Measurements from ENCODE around the gene RNPEP.
"Not testable (repeated sequence)": the region's sequence is repeated elsewhere in the genome, so short reads cannot be mapped to it uniquely, and the experiment has no call there.

RNPEP gene, protein sequence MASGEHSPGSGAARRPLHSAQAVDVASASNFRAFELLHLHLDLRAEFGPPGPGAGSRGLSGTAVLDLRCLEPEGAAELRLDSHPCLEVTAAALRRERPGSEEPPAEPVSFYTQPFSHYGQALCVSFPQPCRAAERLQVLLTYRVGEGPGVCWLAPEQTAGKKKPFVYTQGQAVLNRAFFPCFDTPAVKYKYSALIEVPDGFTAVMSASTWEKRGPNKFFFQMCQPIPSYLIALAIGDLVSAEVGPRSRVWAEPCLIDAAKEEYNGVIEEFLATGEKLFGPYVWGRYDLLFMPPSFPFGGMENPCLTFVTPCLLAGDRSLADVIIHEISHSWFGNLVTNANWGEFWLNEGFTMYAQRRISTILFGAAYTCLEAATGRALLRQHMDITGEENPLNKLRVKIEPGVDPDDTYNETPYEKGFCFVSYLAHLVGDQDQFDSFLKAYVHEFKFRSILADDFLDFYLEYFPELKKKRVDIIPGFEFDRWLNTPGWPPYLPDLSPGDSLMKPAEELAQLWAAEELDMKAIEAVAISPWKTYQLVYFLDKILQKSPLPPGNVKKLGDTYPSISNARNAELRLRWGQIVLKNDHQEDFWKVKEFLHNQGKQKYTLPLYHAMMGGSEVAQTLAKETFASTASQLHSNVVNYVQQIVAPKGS

DNA sequence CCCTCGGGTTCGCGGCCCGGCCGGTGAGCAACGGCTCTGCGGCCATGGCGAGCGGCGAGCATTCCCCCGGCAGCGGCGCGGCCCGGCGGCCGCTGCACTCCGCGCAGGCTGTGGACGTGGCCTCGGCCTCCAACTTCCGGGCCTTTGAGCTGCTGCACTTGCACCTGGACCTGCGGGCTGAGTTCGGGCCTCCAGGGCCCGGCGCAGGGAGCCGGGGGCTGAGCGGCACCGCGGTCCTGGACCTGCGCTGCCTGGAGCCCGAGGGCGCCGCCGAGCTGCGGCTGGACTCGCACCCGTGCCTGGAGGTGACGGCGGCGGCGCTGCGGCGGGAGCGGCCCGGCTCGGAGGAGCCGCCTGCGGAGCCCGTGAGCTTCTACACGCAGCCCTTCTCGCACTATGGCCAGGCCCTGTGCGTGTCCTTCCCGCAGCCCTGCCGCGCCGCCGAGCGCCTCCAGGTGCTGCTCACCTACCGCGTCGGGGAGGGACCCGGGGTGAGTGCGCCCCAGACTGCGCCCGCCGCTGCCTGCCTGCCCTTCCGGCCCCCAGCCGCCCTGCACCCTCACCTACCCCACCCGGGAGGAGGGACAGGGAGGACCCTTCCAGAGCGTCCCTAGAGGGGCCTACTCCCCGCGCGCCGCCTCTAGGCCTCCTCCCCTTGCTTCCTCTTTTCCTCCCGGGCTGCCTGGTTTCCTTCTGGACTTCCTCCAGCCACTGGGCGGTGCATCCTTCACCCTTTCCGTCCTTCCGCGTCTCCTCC lies at the start of gene RNPEP:
Gene RNPEP, plus strand, starts transcription at position 26 of the 757 bp plus-strand sequence. Its CDS starts 19 bp downstream, at position 45.
- DNase-seq (ENCODE audit: low spot score), result peak; percentile 82

DNA sequence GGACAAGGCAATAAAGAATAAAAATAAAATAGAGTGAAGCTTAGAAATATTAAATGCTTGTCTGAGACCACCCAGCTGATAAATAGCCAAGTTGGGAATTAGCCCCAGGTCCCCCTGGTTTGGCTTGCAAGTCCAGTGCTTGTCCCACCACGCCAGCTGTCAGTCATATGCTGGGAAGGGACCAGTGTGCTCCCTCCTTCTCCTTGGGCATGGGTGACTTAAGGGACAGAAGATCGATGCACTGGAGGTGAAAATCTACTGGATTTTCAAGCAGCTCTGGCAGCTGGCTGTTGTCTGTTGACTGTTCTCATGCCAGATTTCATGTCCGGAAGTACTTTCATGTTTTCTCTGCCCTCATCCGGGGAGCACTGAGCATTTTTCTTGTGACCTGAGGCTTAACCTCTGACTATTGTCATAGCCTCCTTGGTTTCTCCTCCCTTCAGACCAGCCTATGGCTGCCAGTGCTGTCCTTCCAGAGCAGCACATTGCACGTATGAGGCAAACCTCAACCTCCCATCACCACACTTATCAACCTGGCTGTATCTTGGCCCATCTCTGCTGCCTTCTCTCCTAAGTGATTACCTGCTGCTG lies 48.5 kb upstream of the RNPEP start:
- no peak for DNase-seq (ENCODE audit: low spot score)

DNA sequence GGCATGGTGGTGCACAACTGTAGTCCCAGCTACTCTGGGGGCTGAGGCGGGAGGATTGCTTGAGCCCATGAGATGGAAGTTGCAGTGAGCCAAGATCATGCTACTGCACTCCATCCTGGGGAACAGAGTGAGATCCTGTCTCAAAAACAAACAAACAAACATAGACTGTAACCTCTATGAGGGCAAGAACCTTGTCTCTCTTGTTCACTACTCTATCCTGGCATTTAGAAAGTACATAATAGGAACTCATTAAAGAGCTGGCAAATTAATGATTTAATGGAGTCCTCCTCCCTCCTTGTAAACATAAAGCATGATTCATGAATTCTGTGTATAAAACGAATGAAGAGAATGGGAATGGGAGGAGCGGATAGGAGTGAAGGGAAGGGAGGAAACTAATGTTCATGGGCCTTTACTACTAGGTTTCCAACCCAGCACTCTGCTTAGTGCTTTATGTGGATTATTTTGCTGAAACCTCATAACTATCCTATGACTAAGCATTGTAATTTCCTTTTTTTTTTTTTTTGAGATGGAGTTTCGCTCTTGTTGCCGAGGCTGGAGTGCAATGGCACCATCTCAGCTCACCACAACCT lies 44.7 kb upstream of the RNPEP start:
- no peak for DNase-seq (ENCODE audit: low spot score)

DNA sequence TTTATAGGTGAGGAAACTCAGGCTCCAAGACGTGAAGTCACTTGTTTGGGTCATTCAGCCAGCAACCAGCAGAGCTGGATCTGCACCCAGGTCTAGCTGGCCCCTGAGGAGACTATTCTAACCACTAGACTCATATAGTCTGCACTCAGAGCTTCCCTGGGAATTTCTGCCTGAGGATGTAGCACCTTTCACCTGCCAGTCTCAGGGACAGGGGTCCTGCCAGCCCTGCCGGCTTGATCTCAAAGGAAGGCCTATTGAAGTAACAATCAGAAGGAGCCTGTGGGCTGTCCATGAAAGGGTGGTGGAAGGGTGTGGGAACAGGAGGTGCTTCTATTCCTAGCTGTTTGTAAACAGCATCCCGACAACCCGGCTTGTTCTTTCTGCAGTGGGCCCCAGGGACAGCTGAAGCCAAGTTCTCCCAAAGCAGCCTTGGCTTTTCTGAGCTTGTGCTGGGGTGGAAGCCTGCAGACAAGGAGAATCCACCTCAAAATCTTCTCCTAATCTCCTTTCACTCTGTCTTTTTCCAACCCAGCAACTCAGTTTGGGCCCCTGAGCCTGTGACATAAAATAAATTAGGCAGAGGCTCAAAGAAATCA lies 43.9 kb upstream of the RNPEP start:
- DNase-seq (ENCODE audit: low spot score), result no peak

DNA sequence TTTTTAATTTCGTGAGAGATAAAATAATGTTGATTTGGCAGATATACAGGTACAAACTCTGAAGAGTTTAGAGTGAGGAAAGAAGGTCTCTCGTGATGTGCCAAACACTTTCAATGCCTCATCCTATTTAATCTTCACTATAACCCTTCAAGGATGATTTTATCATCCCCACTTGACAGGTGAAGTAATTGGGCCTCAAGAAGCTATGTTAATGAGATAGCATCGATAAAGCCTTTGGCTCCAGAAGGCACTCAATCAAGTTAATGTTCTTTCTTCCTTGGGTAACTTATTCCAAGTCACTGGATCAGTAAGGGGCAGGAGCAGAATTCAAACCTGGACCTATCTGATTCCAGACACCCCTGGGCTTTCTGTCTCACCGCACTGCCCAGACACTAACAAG lies 43.3 kb upstream of the RNPEP start:
- no peak for DNase-seq (ENCODE audit: low spot score)

DNA sequence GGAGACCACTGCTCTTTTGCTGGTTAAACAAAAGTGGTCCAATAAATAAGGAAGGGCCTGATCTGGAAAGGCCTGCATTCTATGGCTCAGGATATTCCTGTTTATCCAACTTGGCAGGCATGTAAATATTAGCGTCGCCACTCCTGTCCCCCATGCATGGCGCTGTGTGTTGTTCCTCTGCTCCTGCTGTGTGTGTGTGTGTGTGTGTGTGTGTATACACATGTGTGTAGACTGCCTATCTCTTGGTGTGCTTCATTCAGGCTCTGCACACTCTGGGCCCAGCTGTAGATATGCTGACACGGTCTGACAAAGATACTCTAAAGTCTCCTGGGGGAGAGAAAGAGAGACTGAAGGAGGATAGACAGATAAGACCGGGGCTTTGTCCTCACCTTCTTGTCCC lies 42.9 kb upstream of the RNPEP start:
- DNase-seq (ENCODE audit: low spot score), result no peak

DNA sequence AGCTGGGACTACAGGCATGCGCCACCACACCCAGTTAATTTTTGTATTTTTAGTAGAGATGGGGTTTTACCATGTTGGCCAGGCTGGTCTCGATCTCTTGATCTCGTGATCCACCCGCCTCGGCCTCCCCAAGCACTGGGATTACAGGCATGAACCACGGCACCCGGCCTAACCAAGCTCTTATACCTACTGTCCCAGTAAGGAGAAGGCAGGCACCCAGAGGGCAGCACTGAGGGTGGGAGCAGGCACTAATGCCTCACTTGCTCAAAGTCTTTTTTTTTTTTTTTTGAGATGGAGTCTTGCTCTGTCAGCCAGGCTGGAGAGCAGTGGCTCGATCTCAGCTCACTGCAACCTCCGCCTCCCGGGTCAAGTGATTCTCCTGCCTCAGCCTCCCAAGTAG lies 42.1 kb upstream of the RNPEP start:
- DNase-seq (ENCODE audit: low spot score), result not testable (repeated sequence)

DNA sequence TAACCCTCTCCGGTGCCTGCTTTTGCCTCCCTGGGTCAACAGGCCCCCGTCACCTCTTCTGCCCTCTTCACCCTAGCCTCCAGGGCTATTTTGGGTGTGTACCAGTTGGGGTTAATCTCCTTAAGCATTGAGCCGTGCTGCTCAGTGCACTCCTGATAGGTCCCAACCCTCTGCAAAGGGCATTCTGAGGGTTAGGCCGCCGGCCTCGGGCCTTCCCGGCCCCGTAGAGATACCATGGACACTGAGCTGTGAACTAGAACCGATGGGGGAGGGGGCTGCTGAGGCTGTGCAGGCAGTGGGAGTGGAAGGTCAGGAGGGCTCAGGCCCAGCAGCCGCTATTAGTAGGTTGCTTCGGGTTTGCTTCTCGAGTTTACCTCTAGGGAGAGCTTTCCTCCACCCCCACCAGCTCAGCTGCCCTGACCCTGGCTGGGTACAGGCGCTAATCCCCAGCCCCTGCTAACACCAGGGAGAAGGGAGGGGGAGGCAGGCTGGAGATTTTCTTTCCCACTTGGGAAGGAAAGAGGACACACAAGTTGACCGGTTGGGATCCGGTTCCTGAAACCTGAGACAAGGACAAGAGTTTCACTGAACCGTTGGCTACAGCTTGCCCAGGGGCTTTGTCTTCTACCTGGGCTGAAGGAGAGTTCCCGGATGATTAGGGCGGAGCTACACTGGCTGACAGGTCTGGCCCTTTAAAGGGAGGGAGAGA lies 40.9 kb upstream of the RNPEP start:
- peak; percentile 81 for DNase-seq (ENCODE audit: low spot score)

DNA sequence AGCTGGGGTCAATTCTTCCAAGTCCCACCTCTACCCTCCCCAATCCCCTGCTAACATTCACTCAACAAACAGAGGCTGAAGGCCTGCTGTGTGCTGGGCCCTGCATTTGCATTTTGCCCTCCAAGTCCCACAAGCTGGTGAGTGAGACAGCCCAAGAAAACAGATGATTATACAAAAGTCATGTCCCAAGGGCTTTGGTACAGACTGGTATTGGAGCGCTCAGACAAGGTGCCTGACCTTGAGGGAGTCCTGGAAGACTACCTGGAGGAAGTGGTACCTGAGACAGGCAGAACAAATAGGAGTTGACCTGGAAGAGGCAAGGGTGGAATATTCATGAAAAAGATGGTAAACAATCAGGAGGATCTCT lies 40.3 kb upstream of the RNPEP start:
- DNase-seq (ENCODE audit: low spot score), result no peak

DNA sequence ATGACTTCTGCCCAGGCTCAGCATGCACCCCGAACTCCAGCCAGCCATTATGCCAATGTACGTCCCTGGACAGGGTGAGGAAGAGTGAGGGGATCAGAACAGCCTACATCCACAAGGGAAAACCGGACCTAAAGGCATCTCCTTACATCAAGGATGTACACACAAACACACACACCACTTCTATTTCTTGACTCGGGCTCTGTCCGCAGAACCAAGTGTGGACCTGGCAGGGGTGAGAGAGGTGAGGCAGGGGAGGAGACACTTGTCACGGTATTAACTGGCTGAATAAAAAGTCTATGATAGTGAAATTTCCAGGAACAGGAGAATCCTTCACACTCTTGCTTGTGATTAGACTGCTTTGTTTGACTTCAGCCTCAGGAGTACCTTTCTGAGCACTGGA lies 38.4 kb upstream of the RNPEP start:
- no peak for DNase-seq (ENCODE audit: low spot score)

DNA sequence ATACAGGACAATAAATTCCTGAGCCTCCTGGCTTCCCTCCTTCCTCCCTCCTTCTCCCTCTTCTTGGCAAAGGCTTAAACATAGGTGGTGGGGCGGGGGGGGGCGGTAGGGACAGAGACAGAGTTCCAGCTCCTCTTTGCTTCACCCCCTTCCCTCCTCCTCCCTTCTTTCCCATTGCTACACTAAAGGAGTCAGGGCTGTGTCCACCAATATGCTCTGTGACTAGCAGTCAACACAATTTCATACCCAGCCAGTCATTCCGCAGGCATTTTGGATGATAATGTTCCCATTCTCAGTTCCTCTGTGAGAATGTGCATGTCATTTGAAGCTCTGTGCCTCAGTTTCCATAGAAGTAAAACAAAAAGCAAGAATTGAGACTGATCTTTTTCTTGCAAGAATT lies 37.8 kb upstream of the RNPEP start:
- no peak for DNase-seq (ENCODE audit: low spot score)

DNA sequence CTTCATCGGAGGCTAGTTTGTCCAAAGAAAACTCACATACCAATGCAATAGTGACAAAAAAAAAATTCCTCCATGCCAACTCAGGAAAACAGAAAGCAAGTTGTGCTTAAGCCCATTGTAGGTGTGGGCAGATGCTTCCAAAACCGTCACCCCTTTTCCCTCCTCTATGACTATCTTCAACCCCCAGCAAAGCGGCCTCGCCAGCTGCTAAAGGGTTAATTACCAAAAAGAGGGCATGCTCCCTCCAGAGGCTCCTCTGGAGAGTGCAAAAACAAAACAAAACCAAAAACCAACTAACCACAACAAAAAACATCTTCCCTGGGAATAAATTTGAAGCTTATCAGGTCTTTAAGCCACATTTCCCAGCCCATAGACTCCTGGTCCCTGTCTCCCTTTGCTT lies 37.3 kb upstream of the RNPEP start:
- DNase-seq (ENCODE audit: low spot score), result no peak

DNA sequence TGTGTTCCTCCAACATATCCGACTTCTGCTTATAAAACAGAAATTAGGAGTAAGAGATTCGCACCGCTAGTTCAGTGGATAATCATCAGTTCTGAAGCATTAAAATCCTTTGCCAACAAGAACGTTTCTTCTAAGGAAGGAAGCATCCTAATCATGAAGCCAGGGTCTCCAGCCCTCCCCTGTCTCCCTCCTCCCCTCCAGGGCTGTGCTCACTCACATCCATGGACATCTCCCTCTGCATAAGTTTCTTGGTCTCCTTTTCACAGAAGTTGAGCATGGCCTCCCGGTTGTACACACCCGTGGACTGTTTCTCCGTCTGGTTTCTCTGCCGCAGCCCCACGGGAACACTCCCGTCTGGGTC lies 36.6 kb upstream of the RNPEP start:
- no peak for DNase-seq (ENCODE audit: low spot score)

DNA sequence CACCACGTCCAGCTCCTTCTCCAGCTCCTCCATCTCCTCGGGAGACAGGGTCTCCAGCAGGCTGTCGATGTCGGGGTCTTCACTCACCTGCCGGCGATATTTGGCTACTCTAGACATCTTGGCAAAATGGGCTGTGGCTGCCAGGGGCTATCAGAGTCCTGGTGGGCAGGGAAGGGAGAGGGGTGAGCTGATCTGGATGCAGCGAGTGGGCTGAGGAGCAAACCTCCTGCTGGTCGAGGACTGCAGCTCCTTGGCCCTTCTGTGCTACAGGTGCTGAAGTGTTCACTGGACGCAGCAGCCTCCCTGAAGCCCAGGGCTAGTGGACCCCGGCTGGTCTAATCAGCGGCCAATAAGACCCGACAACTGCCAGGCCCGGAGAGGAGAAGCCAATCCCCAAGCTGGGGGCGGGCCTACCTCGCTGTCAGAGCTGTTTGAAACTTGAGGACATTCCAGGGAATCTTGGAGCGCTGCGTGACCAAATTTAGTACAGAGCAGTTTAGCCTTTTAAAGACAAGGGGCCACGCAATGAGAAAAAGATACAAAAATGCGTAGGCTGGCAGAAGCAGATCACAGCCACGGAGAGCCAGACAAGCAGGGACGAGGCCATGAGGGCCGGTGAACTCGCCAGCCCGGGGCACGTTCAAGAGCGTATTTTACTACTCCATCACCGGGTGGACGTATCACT lies 36.1 kb upstream of the RNPEP start, which contains the start of gene LMOD1:
Gene LMOD1, minus strand, starts transcription at position 325 of the 685 bp plus-strand sequence. Its CDS starts 208 bp downstream, at position 117.
- peak; percentile 89 for DNase-seq (ENCODE audit: low spot score)

DNA sequence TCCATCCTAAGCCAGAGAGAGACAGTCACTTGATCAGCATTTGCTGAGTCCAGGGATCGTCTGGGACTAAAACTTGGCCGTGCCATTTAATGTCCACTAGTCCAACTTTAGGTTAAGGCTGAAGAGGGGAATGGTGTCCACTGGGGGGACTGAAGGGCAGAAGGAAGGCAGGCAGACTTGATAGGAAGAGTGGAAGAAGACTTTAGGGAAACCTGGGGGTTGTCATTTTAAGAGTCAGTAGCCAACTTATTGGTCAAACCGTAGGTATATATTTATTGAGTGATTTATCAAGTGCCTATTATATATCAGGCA lies 34.8 kb upstream of the RNPEP start:
- DNase-seq (ENCODE audit: low spot score), result no peak

DNA sequence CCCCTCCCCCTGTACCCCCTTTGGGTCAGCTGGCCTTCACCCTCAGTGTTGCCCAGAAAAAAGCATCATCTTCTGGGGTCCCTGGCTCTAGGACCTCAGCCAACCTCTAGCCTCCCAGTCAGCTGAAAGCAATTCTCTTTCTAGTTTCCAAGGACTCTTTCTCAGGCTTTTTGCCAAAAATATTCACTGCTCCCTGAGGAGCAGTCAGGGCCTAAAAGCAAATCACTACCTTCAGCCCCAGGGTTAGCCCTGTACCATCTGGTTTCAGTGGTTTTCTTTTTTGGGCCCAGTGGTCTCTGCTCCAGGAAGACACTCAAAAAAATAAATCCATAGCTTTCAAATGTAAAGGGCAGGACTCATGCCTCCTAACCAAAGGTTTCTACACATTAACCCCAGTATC lies 33.0 kb upstream of the RNPEP start:
- DNase-seq (ENCODE audit: low spot score), result no peak

DNA sequence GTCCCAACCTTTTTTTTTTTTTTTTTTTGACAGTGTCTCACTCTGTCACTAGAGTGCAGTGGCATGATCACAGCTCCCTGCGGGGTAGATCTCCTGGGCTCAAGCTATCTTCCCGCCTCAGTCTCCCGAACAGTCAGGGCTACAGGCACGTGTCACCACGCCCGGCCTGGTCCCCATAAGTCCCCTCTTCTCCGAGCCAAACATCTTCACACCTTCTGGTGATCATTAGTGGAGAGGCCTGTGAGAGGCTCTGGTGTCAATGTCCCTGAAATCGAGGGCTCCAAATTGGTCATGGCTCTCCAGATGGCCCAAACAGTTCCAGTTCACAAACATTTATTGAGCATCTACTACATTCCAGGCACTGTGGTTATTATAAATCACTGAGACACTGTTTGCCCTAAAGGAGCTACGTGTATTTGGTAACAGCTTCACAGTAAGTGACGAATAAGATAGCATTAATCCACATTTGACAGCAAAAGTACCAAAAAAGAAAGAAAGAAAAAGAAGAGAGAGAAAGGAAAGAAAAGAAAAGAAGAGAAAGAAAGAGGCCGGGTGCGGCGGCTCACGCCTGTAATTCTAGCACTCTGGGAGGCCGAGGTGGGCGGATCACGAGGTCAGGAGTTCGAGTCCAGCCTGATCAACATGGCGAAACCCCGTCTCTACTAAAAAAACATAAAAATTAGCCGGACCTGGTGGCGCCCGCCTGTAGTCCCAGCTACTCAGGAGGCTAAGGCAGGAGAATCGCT lies 28.0 kb upstream of the RNPEP start:
- no peak for DNase-seq (ENCODE audit: low spot score)

DNA sequence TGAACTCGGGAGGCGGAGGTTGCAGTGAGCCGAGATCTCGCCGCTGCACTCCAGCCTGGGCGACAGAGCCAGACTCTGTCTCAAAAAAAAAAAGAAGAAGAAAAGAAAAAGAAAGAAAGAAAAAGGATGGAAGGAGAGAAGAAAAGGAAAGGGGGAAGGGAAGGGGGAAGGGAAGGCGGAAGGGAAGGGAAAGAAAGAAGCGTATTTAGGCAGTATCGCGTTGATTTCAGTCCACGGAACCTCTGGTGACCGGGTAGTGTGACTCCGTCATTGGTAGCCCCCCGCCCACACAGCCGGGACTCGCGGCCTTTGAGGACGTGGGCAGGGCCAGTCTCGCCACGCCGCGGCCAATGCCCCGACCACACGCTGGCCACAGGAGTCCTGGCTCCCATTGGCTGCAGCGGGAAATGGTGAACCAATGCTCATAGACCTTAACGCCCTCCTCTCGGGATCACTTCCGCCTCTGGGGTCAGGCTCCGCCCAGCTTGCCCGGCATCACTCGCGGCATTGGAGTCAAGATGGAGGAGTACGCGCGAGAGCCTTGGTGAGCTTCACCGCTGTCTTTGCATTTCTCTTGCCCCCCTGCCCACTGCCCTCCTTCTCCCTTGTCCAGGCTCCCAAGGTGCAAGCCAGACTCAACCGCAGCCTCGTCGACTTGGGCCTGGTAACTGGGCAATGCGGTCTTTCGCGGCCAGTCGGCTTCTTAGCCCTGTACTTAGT lies 27.3 kb upstream of the RNPEP start, which contains the start of gene TIMM17A:
Gene TIMM17A, plus strand, starts transcription at position 495 of the 720 bp plus-strand sequence. Its CDS starts 24 bp downstream, at position 519.
- DNase-seq (ENCODE audit: low spot score), result peak; percentile 96

DNA sequence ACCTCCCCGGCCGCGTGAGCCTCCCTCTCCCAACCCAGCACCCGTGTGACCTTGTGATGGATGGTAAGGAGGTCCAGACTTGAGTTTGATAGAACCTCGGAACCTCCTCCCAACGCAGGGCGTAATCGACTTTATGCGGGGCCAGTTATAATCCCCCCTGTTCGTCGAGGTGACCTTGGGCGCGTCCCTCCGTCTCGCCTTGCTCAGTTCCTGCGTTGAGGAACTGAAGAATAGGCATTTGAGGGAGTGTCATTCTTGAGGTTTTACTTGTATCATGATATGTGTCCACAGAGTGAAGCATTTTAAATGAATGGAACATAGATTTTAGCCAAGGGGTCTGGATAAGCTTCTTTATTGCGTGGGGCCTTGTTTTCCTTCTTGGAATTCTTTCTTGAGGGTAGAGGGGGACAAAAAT lies 26.7 kb upstream of the RNPEP start:
- no peak for DNase-seq (ENCODE audit: low spot score)
